Liver (tissue), 9 donors: ENCODE measurements around the gene AKAP13. TPM values are rescaled to one million over a fixed set of nuclear protein-coding genes. Genes with fewer than 3 reads are reported as not detected.

ENCODE experiments used
- DNase-seq: peaks from one replicate; pipeline ENCODE4 v3.0.0-alpha.2; 2017; ENCODE audit warnings: low spot score
- H3K27ac ChIP-seq, 2 donors: one replicate each; pipeline ENCODE4 v1.7.0; 2013; ENCODE audit warnings: inconsistent platforms in 2 of 2, low read length in 2 of 2, control low read depth in 1 of 2, low read depth in 1 of 2, mild to moderate bottlenecking in 1 of 2
- H3K27me3 ChIP-seq, 4 donors: one replicate each; pipeline versions ENCODE4 v1.6.1 to v1.7.0; 2013; ENCODE audit warnings: low read length in 3 of 4, inconsistent platforms in 1 of 4, mild to moderate bottlenecking in 1 of 4, moderate library complexity in 1 of 4; ENCODE audit not compliant: control insufficient read depth in 4 of 4, insufficient read depth in 4 of 4
- H3K36me3 ChIP-seq, 4 donors: one replicate each; pipeline versions ENCODE4 v1.6.1 to v1.7.0; 2013; ENCODE audit warnings: low read length in 3 of 4, mild to moderate bottlenecking in 3 of 4, low read depth in 1 of 4, moderate library complexity in 1 of 4; ENCODE audit not compliant: control insufficient read depth in 4 of 4, insufficient read depth in 3 of 4
- H3K4me1 ChIP-seq, 4 donors: one replicate each; pipeline versions ENCODE4 v1.6.1 to v1.7.0; 2013; ENCODE audit warnings: low read length in 3 of 4, mild to moderate bottlenecking in 3 of 4, moderate library complexity in 1 of 4; ENCODE audit not compliant: control insufficient read depth in 4 of 4, insufficient read depth in 4 of 4
- H3K4me3 ChIP-seq, 3 donors: one replicate each; pipeline versions ENCODE4 v1.6.1 to v1.7.0; 2013; ENCODE audit warnings: low read length in 3 of 3, control low read depth in 1 of 3, low read depth in 1 of 3, mild to moderate bottlenecking in 1 of 3
- H3K9ac ChIP-seq, 2 donors: one replicate each; pipeline ENCODE4 v1.7.0; 2013; ENCODE audit warnings: low read length in 2 of 2, mild to moderate bottlenecking in 2 of 2, moderate library complexity in 2 of 2, control low read depth in 1 of 2, low read depth in 1 of 2
- H3K9me3 ChIP-seq, 4 donors: one replicate each; pipeline versions ENCODE4 v1.6.1 to v1.7.0; 2013; ENCODE audit warnings: low read length in 3 of 4; ENCODE audit not compliant: control insufficient read depth in 4 of 4
- ATF3 ChIP-seq: IDR thresholded peaks from 2 replicates; pipeline ENCODE4 v1.6.1; 2016; ENCODE audit warnings: antibody characterized with exemption
- FOXA1 ChIP-seq: IDR thresholded peaks from 2 replicates; pipeline ENCODE4 v1.6.1; 2016; ENCODE audit warnings: antibody characterized with exemption
- FOXA2 ChIP-seq: IDR thresholded peaks from 2 replicates; pipeline ENCODE4 v1.6.1; 2016; ENCODE audit warnings: antibody characterized with exemption
- GABPA ChIP-seq, 2 donors: IDR thresholded peaks in 1 of 2; conservative IDR thresholded peaks in 1 of 2; 2 replicates each; pipeline ENCODE4 v1.6.1; 2016; ENCODE audit warnings: antibody characterized with exemption in 2 of 2, mild to moderate bottlenecking in 1 of 2, moderate library complexity in 1 of 2
- HNF4A ChIP-seq, 2 donors: conservative IDR thresholded peaks; 2 replicates each; pipeline ENCODE4 v1.6.1; 2016; ENCODE audit warnings: antibody characterized with exemption in 2 of 2, mild to moderate bottlenecking in 2 of 2
- HNF4G ChIP-seq: IDR thresholded peaks from 2 replicates; pipeline ENCODE4 v1.6.1; 2016; ENCODE audit warnings: antibody characterized with exemption
- JUND ChIP-seq, 2 donors: IDR thresholded peaks; 2 replicates each; pipeline ENCODE4 v1.6.1; 2016; ENCODE audit warnings: antibody characterized with exemption in 2 of 2
- MAX ChIP-seq: IDR thresholded peaks from 2 replicates; pipeline ENCODE4 v1.6.1; 2016; ENCODE audit warnings: antibody characterized with exemption
- NR2F2 ChIP-seq: IDR thresholded peaks from 2 replicates; pipeline ENCODE4 v1.6.1; 2016; ENCODE audit warnings: antibody characterized with exemption
- RAD21 ChIP-seq, 2 donors: IDR thresholded peaks; 2 replicates each; pipeline ENCODE4 v1.6.1; 2016; ENCODE audit warnings: antibody characterized with exemption in 2 of 2, mild to moderate bottlenecking in 2 of 2
- RXRA ChIP-seq, 2 donors: IDR thresholded peaks; 2 replicates each; pipeline ENCODE4 v1.6.1; 2017 to 2018; ENCODE audit warnings: antibody characterized with exemption in 2 of 2, mild to moderate bottlenecking in 1 of 2
- SP1 ChIP-seq: IDR thresholded peaks from 2 replicates; pipeline ENCODE4 v1.6.1; 2018; ENCODE audit warnings: antibody characterized with exemption, mild to moderate bottlenecking
- TAF1 ChIP-seq: conservative IDR thresholded peaks from 2 replicates; pipeline ENCODE4 v1.6.1; 2016; ENCODE audit warnings: antibody characterized with exemption, mild to moderate bottlenecking
- YY1 ChIP-seq: IDR thresholded peaks from 2 replicates; pipeline ENCODE4 v1.6.1; 2016; ENCODE audit warnings: antibody characterized with exemption, mild to moderate bottlenecking
- WGBS: extraction: QIAGEN DNeasy Blood & Tissue Kit; methylation state at CpG from one replicate; pipeline ENCODE4 v1.1.7; 2013; 5-methylcytosine and 5-hydroxymethylcytosine counted together
- polyA plus RNA-seq, 2 donors: library from polyadenylated mRNA; stranded (reverse) in 1 of 2; unstranded in 1 of 2; fragments of 200-250 nt in 1 of 2; fragments of >200 nt in 1 of 2; fragmentation: Nextera tagmentation in 1 of 2; extraction: Ambion mirVana in 1 of 2; gene quantifications; one replicate each; pipeline versions ENCODE4 v1.2.1 to v1.2.3, GENCODE V29; 2013 to 2015
- total RNA-seq, 2 donors: library from RNA; depleted of rRNA; stranded (reverse); fragments of >200 nt; gene quantifications; one replicate each; pipeline ENCODE4 v1.2.3, GENCODE V29; 2014
- TF ChIP-seq, protein P1 (sequence below): IDR thresholded peaks from 2 replicates; pipeline ENCODE4 v1.6.1; 2016; ENCODE audit warnings: antibody characterized with exemption, mild to moderate bottlenecking
- TF ChIP-seq, protein P2 (sequence below): fragments of 150-350 bp; IDR thresholded peaks from 2 replicates; pipeline ENCODE4 v1.5.1; 2017; ENCODE audit warnings: improper control_type of control experiment, low read depth, low read length; ENCODE audit not compliant: missing input control
- TF ChIP-seq, protein P3 (sequence below): IDR thresholded peaks from 2 replicates; pipeline ENCODE4 v1.6.1; 2016; ENCODE audit warnings: antibody characterized with exemption
- donor health status: healthy.
- donor health status: healthy.
- donor health status: healthy.
- donor health status: healthy.
- donor health status: healthy.

The AKAP13 gene
- total and polyA plus RNA-seq, 4 donors: 18.6 to 92.3 (median 37.4) TPM

GRCh38 chr15:85421116-85421925 lies 40.9 kb downstream of the AKAP13 start:
- Histone ChIP-seq H3K9me3 (no peaks in the 10 kb centered on the region), H3K27ac (no peak overlapping the region), H3K4me1 (peaks cover 0 to 15% (median 6%) of the 10 kb centered on the region in 4 donors), H3K27me3 (no peaks in the 10 kb centered on the region), H3K36me3 (no peaks in the 10 kb centered on the region), H3K9ac (no peak overlapping the region), H3K4me3 (no peak overlapping the region)
- TF ChIP-seq SP1: no peak
- TF ChIP-seq MAX: no peak
- TF ChIP-seq HNF4G: no peak
- TF ChIP-seq ATF3: no peak
- TF ChIP-seq, protein P1, sequence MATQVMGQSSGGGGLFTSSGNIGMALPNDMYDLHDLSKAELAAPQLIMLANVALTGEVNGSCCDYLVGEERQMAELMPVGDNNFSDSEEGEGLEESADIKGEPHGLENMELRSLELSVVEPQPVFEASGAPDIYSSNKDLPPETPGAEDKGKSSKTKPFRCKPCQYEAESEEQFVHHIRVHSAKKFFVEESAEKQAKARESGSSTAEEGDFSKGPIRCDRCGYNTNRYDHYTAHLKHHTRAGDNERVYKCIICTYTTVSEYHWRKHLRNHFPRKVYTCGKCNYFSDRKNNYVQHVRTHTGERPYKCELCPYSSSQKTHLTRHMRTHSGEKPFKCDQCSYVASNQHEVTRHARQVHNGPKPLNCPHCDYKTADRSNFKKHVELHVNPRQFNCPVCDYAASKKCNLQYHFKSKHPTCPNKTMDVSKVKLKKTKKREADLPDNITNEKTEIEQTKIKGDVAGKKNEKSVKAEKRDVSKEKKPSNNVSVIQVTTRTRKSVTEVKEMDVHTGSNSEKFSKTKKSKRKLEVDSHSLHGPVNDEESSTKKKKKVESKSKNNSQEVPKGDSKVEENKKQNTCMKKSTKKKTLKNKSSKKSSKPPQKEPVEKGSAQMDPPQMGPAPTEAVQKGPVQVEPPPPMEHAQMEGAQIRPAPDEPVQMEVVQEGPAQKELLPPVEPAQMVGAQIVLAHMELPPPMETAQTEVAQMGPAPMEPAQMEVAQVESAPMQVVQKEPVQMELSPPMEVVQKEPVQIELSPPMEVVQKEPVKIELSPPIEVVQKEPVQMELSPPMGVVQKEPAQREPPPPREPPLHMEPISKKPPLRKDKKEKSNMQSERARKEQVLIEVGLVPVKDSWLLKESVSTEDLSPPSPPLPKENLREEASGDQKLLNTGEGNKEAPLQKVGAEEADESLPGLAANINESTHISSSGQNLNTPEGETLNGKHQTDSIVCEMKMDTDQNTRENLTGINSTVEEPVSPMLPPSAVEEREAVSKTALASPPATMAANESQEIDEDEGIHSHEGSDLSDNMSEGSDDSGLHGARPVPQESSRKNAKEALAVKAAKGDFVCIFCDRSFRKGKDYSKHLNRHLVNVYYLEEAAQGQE: no peak
- TF ChIP-seq JUND (IDR thresholded peaks at IDR 0.05): no peak
- TF ChIP-seq RXRA (IDR thresholded peaks at IDR 0.05): no peak
- no peak for TF ChIP-seq NR2F2
- TF ChIP-seq, protein P2, sequence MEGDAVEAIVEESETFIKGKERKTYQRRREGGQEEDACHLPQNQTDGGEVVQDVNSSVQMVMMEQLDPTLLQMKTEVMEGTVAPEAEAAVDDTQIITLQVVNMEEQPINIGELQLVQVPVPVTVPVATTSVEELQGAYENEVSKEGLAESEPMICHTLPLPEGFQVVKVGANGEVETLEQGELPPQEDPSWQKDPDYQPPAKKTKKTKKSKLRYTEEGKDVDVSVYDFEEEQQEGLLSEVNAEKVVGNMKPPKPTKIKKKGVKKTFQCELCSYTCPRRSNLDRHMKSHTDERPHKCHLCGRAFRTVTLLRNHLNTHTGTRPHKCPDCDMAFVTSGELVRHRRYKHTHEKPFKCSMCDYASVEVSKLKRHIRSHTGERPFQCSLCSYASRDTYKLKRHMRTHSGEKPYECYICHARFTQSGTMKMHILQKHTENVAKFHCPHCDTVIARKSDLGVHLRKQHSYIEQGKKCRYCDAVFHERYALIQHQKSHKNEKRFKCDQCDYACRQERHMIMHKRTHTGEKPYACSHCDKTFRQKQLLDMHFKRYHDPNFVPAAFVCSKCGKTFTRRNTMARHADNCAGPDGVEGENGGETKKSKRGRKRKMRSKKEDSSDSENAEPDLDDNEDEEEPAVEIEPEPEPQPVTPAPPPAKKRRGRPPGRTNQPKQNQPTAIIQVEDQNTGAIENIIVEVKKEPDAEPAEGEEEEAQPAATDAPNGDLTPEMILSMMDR: no peak
- TF ChIP-seq FOXA1: no peak
- TF ChIP-seq GABPA (IDR thresholded peaks at IDR 0.05 in 1 of 2, conservative IDR thresholded peaks at IDR 0.05 in 1 of 2): no peak
- 83% methylated on average over 10 of the region's 10 CpGs for WGBS
- DNase-seq: no peak

DNA sequence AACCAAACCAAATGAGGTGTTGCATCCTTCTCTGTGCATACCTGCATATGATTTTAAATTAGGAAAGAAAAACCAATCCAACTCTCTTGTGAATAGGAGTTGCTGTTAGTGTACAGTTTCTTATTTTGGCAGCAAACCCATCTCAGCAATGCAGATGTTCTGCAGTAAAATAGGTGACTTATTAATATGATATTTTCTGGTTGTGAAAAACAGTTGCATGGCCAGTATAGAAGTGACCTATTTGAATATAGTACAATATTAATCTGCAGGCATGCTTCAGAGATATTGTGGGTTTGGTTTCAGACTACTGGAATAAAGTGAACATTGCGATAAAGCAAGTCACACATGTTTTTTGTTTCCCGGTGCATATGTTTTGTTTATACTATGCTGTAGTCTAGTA lies 42.2 kb downstream of the AKAP13 start:
- Histone ChIP-seq H3K27ac (no peak overlapping the region), H3K4me1 (peaks cover 2 to 19% (median 6%) of the 10 kb centered on the region in 4 donors), H3K9me3 (no peaks in the 10 kb centered on the region), H3K36me3 (no peaks in the 10 kb centered on the region), H3K27me3 (no peaks in the 10 kb centered on the region), H3K4me3 (no peak overlapping the region), H3K9ac (no peak overlapping the region)
- TF ChIP-seq, protein P3, sequence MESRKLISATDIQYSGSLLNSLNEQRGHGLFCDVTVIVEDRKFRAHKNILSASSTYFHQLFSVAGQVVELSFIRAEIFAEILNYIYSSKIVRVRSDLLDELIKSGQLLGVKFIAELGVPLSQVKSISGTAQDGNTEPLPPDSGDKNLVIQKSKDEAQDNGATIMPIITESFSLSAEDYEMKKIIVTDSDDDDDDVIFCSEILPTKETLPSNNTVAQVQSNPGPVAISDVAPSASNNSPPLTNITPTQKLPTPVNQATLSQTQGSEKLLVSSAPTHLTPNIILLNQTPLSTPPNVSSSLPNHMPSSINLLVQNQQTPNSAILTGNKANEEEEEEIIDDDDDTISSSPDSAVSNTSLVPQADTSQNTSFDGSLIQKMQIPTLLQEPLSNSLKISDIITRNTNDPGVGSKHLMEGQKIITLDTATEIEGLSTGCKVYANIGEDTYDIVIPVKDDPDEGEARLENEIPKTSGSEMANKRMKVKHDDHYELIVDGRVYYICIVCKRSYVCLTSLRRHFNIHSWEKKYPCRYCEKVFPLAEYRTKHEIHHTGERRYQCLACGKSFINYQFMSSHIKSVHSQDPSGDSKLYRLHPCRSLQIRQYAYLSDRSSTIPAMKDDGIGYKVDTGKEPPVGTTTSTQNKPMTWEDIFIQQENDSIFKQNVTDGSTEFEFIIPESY: no peak
- no peak for TF ChIP-seq HNF4G
- no peak for TF ChIP-seq TAF1
- no peak for TF ChIP-seq MAX
- no peak for TF ChIP-seq RXRA (IDR thresholded peaks at IDR 0.05)
- TF ChIP-seq YY1: no peak
- TF ChIP-seq FOXA2: no peak
- TF ChIP-seq RAD21 (IDR thresholded peaks at IDR 0.05): no peak
- TF ChIP-seq SP1: no peak
- TF ChIP-seq HNF4A (conservative IDR thresholded peaks at IDR 0.05): no peak
- no peak for TF ChIP-seq FOXA1
- TF ChIP-seq, protein P1: no peak
- DNase-seq: no peak
- WGBS: 96% methylated on average over 2 of the region's 2 CpGs
